GM12891 (cell line): ENCODE results near the gene PHYH.

Experiments used
- DNase-seq: peaks from one replicate; pipeline ENCODE4 v3.0.0; 2011; ENCODE audit warnings: low spot score; ENCODE audit not compliant: insufficient read length
- FAIRE-seq: peaks from 2 replicates; lab custom pipeline; 2011; peaks lifted over from hg19 to GRCh38; lab: Jason Lieb, UNC
- PAX5 ChIP-seq: IDR thresholded peaks from 2 replicates; pipeline ENCODE4 v1.6.1; 2011; ENCODE audit warnings: low read length, moderate library complexity, mild to moderate bottlenecking; ENCODE audit not compliant: insufficient read depth, severe bottlenecking
- POLR2A ChIP-seq: IDR thresholded peaks from 2 replicates; pipeline ENCODE4 v1.6.1; 2011; ENCODE audit warnings: low read depth, low read length, control low read depth
- POLR2AphosphoS5 ChIP-seq: IDR thresholded peaks from 2 replicates; pipeline ENCODE4 v1.6.1; 2011; ENCODE audit warnings: low read depth, low read length, control low read depth
- POU2F2 ChIP-seq: IDR thresholded peaks from 2 replicates; pipeline ENCODE4 v1.6.1; 2011; ENCODE audit warnings: low read depth, mild to moderate bottlenecking, control low read depth, low read length, moderate library complexity
- SPI1 ChIP-seq: IDR thresholded peaks from 2 replicates; pipeline ENCODE4 v1.6.1; 2011; ENCODE audit warnings: low read depth, low read length, control low read depth
- TAF1 ChIP-seq: IDR thresholded peaks from 2 replicates; pipeline ENCODE4 v1.6.1; 2011; ENCODE audit warnings: low read depth, low read length, control low read depth

The PHYH gene

GRCh38 chr10:13322615-13323148, 22.8 kb upstream of the PHYH start:
- no peak for FAIRE-seq
- DNase-seq: no peak
- no peak for TF ChIP-seq SPI1
- TF ChIP-seq PAX5: no peak
- no peak for TF ChIP-seq POLR2A
- TF ChIP-seq POU2F2: no peak
- no peak for TF ChIP-seq TAF1
- TF ChIP-seq POLR2AphosphoS5: no peak

- no peak for DNase-seq
- no peak for FAIRE-seq
- no peak for TF ChIP-seq PAX5
- no peak for TF ChIP-seq POLR2AphosphoS5
- TF ChIP-seq POLR2A: no peak
- no peak for TF ChIP-seq POU2F2
- TF ChIP-seq SPI1: no peak
- TF ChIP-seq TAF1: no peak
Measured at GRCh38 chr10:13321576-13321975, 21.7 kb upstream of the PHYH start.

GRCh38 chr10:13319166-13319565, 19.3 kb upstream of the PHYH start:
- TF ChIP-seq POLR2A (no peak), POU2F2 (no peak), SPI1 (no peak), POLR2AphosphoS5 (no peak), PAX5 (no peak)
- DNase-seq (no peak), FAIRE-seq (no peak)

GRCh38 chr10:13317474-13317873, 17.6 kb upstream of the PHYH start:
- DNase-seq: no peak
- no peak for TF ChIP-seq TAF1
- TF ChIP-seq PAX5: no peak
- TF ChIP-seq POLR2A: no peak
- no peak for TF ChIP-seq SPI1
- no peak for TF ChIP-seq POU2F2
- TF ChIP-seq POLR2AphosphoS5: no peak
- FAIRE-seq: no peak

GRCh38 chr10:13316635-13317311, 16.9 kb upstream of the PHYH start:
- FAIRE-seq: no peak
- TF ChIP-seq PAX5: no peak
- DNase-seq: no peak

- TF ChIP-seq SPI1: no peak
- TF ChIP-seq POLR2AphosphoS5: no peak
- no peak for TF ChIP-seq TAF1
- TF ChIP-seq POU2F2: no peak
- no peak for TF ChIP-seq PAX5
- no peak for TF ChIP-seq POLR2A
- FAIRE-seq: no peak
- no peak for DNase-seq
Measured at GRCh38 chr10:13315361-13315760, 15.5 kb upstream of the PHYH start.

- no peak for FAIRE-seq
- no peak for DNase-seq
- TF ChIP-seq POLR2A: no peak
- TF ChIP-seq TAF1: no peak
- TF ChIP-seq POU2F2: no peak
- no peak for TF ChIP-seq POLR2AphosphoS5
- no peak for TF ChIP-seq PAX5
- TF ChIP-seq SPI1: no peak
Measured at GRCh38 chr10:13311177-13311575, 11.3 kb upstream of the PHYH start.

- TF ChIP-seq POLR2A: no peak
- no peak for TF ChIP-seq PAX5
- no peak for TF ChIP-seq SPI1
- TF ChIP-seq POU2F2: no peak
- no peak for TF ChIP-seq POLR2AphosphoS5
- TF ChIP-seq TAF1: no peak
- DNase-seq (no peak), FAIRE-seq (no peak)
Measured at GRCh38 chr10:13310518-13311176, 10.8 kb upstream of the PHYH start.

GRCh38 chr10:13309792-13310191, 9.9 kb upstream of the PHYH start:
- FAIRE-seq (no peak), DNase-seq (no peak)
- TF ChIP-seq SPI1 (no peak), TAF1 (no peak), PAX5 (no peak), POLR2AphosphoS5 (no peak), POLR2A (no peak), POU2F2 (no peak)

- no peak for DNase-seq
- TF ChIP-seq POLR2A (no peak), POU2F2 (no peak), SPI1 (no peak), TAF1 (no peak), POLR2AphosphoS5 (no peak), PAX5 (no peak)
- FAIRE-seq: no peak
Measured at GRCh38 chr10:13308096-13308495, 8.2 kb upstream of the PHYH start.
